ENCODE results near the gene TCIRG1. TPM values are rescaled to one million over a fixed set of nuclear protein-coding genes. Genes with fewer than 3 reads are reported as not detected.

Gene TCIRG1
- total RNA-seq, 1 donor from 2014 or later = 156 TPM

DNA sequence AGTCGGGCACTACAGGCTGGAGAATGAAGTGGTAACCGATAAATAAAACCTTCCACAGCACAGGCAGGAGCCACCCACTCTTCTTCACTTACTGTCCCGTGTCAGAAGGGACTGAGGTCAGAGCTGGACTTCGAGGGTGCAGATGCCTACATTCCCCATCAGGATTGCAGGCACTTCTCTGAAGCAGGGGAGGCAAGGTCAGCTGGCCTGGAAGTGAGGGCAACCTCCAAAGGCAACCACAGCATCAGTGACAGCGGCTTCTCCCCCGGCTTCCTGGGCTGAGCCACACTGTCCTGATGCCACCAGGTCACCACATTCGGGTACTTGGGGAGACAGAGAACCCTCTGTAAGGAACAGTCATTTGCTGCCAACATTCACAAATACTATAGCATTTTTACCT lies 22.7 kb downstream of the TCIRG1 start:
- no peak for DNase-seq (ENCODE audit: low read depth)
- H3K4me3 ChIP-seq (ENCODE audit: low read depth, low read length) = no peak overlapping the region
- TF ChIP-seq, protein P1, sequence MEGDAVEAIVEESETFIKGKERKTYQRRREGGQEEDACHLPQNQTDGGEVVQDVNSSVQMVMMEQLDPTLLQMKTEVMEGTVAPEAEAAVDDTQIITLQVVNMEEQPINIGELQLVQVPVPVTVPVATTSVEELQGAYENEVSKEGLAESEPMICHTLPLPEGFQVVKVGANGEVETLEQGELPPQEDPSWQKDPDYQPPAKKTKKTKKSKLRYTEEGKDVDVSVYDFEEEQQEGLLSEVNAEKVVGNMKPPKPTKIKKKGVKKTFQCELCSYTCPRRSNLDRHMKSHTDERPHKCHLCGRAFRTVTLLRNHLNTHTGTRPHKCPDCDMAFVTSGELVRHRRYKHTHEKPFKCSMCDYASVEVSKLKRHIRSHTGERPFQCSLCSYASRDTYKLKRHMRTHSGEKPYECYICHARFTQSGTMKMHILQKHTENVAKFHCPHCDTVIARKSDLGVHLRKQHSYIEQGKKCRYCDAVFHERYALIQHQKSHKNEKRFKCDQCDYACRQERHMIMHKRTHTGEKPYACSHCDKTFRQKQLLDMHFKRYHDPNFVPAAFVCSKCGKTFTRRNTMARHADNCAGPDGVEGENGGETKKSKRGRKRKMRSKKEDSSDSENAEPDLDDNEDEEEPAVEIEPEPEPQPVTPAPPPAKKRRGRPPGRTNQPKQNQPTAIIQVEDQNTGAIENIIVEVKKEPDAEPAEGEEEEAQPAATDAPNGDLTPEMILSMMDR (conservative IDR thresholded peaks at IDR 0.05; ENCODE audit: low read depth, low read length) = no peak

- TF ChIP-seq, protein P1 (conservative IDR thresholded peaks at IDR 0.05; ENCODE audit: low read depth, low read length) = no peak
- no peak overlapping the region for H3K4me3 ChIP-seq (ENCODE audit: low read depth, low read length)
- no peak for DNase-seq (ENCODE audit: low read depth)
These were observed 26.1 kb downstream of the TCIRG1 start for GRCh38 chr11:68064926-68065325.

GRCh38 chr11:68065841-68066240 lies 27.0 kb downstream of the TCIRG1 start:
- TF ChIP-seq, protein P1 (conservative IDR thresholded peaks at IDR 0.05; ENCODE audit: low read depth, low read length) = no peak
- no peak for DNase-seq (ENCODE audit: low read depth)

DNA sequence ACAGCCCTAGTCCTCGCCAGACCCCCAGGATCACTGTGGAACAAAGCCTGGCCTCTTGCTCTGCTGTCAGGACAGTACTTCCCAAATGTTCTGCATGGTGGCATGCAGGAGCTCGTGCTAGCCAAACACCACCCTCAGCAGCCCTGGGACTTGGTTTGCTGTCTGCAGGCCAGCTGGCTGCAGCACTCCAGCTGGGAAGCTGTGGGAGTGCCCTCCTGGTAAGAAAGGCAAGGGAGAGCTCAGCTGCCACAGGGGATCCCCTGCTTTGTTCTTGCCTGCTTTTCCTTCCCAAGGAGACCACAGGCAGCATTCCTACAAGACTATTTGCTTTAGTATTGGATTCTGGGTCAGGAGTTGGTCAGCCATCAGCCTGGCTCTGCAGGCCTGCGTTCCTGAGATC lies 27.9 kb downstream of the TCIRG1 start:
- H3K4me3 ChIP-seq (ENCODE audit: low read depth, low read length) = no peak overlapping the region

More at GRCh38 chr11:68065841-68066240, 27.0 kb downstream of the TCIRG1 start:
- no peak overlapping the region for H3K4me3 ChIP-seq (ENCODE audit: low read depth, low read length)

GRCh38 chr11:68067991-68068390 lies 29.2 kb downstream of the TCIRG1 start:
- H3K4me3 ChIP-seq (ENCODE audit: low read depth, low read length) = no peak overlapping the region
- no peak for DNase-seq (ENCODE audit: low read depth)
- TF ChIP-seq, protein P1 (conservative IDR thresholded peaks at IDR 0.05; ENCODE audit: low read depth, low read length) = no peak

More for the DNA sequence above, 27.9 kb downstream of the TCIRG1 start:
- DNase-seq (ENCODE audit: low read depth) = no peak
- TF ChIP-seq, protein P1 (conservative IDR thresholded peaks at IDR 0.05; ENCODE audit: low read depth, low read length) = no peak

DNA sequence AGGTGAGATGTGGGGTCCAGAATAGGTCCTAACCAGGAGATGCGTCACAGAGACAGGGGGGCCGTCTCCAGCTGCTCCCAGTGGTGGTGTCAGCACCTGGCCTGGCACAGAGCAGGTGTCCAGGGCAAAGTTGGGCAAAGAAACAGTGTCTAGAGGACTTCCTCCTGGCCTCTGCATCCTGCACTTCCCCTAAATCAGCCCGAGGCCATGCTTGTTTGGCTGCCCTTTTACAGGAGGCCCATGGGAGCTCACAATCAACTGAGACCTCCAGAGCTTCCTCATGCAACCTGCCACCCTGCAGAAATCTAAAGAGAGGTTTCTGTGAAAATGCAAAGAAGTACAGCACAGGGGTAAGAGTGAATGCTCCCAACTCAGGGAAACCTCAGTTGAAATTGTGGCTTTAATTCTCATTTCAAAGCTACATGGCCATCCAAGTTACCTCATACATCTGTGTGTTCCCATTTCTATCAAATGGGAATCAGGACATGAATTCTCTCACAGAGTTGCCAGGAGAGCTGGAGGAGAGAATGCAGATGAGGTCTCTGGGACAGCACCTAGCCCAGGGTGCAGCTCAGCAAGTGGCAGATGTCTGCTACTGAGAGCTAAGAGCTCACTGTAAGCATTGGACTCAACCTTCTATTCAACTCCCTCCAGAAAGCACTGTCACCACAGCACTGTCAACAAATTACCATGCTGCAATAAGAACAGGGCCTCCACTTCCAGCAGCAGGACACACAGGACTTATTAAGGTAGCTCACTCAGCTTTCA lies 32.6 kb downstream of the TCIRG1 start:
- DNase-seq (ENCODE audit: low read depth) = no peak
- TF ChIP-seq, protein P1 (conservative IDR thresholded peaks at IDR 0.05; ENCODE audit: low read depth, low read length) = no peak
- no peak overlapping the region for H3K4me3 ChIP-seq (ENCODE audit: low read depth, low read length)
